GM21576 (cell line): ENCODE results near the gene PCIF1.

Experiments
- ATAC-seq: cut with Tn5 transposase; IDR thresholded peaks from one replicate; pipeline ENCODE4 v1.9.1; 2021; ENCODE audit warnings: mild to moderate bottlenecking, moderate library complexity; ENCODE audit not compliant: unreplicated experiment

PCIF1 gene

GRCh38 chr20:45964006-45964400 is 29.5 kb downstream of the PCIF1 start:
- no peak for ATAC-seq

GRCh38 chr20:45965169-45966002 is 30.9 kb downstream of the PCIF1 start:
- ATAC-seq: no peak

- ATAC-seq: no peak
These were observed 33.1 kb downstream of the PCIF1 start for GRCh38 chr20:45967551-45968080.

GRCh38 chr20:45968081-45968671 is 33.7 kb downstream of the PCIF1 start:
- no peak for ATAC-seq

- ATAC-seq: no peak
These were observed 34.6 kb downstream of the PCIF1 start for GRCh38 chr20:45968801-45969711.

GRCh38 chr20:45969712-45970634 is 35.5 kb downstream of the PCIF1 start:
- ATAC-seq: no peak

- ATAC-seq: no peak
These were observed 36.4 kb downstream of the PCIF1 start for GRCh38 chr20:45970646-45971424.

GRCh38 chr20:45971425-45971674 is 36.9 kb downstream of the PCIF1 start:
- peak; percentile 8 for ATAC-seq

GRCh38 chr20:45971675-45972499 is 37.4 kb downstream of the PCIF1 start, which contains the start of gene ZNF335:
TSS of gene ZNF335 (minus strand) at chr20:45972203. CDS start at chr20:45971410, 793 bp downstream.
- ATAC-seq: peak; percentile 67

- no peak for ATAC-seq
These were observed 38.2 kb downstream of the PCIF1 start for GRCh38 chr20:45972500-45973183.

GRCh38 chr20:45974896-45975565 is 40.5 kb downstream of the PCIF1 start:
- ATAC-seq: no peak

- no peak for ATAC-seq
These were observed 41.2 kb downstream of the PCIF1 start for GRCh38 chr20:45975686-45976085.

GRCh38 chr20:45976086-45976485 is 41.6 kb downstream of the PCIF1 start:
- ATAC-seq: no peak

- ATAC-seq: no peak
These were observed 46.8 kb downstream of the PCIF1 start for GRCh38 chr20:45981261-45981660.

GRCh38 chr20:45983279-45983743 is 48.8 kb downstream of the PCIF1 start:
- ATAC-seq: no peak

- ATAC-seq: no peak
These were observed 51.1 kb downstream of the PCIF1 start for GRCh38 chr20:45985573-45985972.

GRCh38 chr20:45987108-45987780 is 52.8 kb downstream of the PCIF1 start:
- ATAC-seq: no peak
